Measurements from ENCODE around the gene EFCAB6.

DNA sequence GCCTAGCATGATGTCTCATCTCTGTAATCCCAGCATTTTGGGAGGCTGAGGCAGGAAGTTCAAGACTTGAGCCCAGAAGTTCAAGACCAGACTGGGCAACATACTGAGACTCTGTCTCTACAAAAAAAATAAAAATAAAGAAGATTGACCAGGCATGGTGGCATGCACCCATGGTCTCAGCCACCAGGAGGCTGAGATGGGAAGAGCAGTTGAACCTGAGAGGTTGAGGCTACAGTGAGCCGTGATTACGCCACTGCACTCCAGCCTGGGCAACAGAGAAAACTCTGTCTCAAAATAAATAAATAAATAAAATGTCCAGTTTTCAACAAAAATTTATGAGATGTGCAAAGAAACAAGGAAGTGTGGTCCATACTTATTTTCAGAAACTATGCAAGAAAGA lies 28.3 kb downstream of the EFCAB6 start:
- TF ChIP-seq, protein P1, sequence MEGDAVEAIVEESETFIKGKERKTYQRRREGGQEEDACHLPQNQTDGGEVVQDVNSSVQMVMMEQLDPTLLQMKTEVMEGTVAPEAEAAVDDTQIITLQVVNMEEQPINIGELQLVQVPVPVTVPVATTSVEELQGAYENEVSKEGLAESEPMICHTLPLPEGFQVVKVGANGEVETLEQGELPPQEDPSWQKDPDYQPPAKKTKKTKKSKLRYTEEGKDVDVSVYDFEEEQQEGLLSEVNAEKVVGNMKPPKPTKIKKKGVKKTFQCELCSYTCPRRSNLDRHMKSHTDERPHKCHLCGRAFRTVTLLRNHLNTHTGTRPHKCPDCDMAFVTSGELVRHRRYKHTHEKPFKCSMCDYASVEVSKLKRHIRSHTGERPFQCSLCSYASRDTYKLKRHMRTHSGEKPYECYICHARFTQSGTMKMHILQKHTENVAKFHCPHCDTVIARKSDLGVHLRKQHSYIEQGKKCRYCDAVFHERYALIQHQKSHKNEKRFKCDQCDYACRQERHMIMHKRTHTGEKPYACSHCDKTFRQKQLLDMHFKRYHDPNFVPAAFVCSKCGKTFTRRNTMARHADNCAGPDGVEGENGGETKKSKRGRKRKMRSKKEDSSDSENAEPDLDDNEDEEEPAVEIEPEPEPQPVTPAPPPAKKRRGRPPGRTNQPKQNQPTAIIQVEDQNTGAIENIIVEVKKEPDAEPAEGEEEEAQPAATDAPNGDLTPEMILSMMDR (IDR thresholded peaks at IDR 0.05) = no peak
- TF ChIP-seq POLR2A (IDR thresholded peaks at IDR 0.05) (no peak), POLR2AphosphoS5 (IDR thresholded peaks at IDR 0.05) (no peak), EP300 (IDR thresholded peaks at IDR 0.05) (no peak)

Measured in gastroesophageal sphincter (tissue), 3 donors.